Ovary (tissue), 9 donors: ENCODE data around the gene ZRANB1. TPM values are rescaled to one million over a fixed set of nuclear protein-coding genes. Genes with fewer than 3 reads are reported as not detected.

Source experiments
- DNase-seq, 5 donors: peaks; one replicate each; pipeline ENCODE4 v3.0.0-alpha.2; 2019 to 2020
- H3K27ac ChIP-seq, 2 donors: fragments of 200-600 bp; one replicate each; pipeline versions ENCODE4 v1.5.1 to v1.8.0; 2019 to 2022
- H3K27me3 ChIP-seq: fragments of 200-600 bp; one replicate; pipeline ENCODE4 v1.8.0; 2022
- H3K36me3 ChIP-seq: fragments of 200-600 bp; sonication (generic); one replicate; pipeline ENCODE4 v1.5.1; 2019
- H3K4me1 ChIP-seq: one replicate; pipeline ENCODE4 v1.8.1; 2013; ENCODE audit warnings: mild to moderate bottlenecking, moderate library complexity; ENCODE audit not compliant: insufficient read depth
- H3K4me3 ChIP-seq: fragments of 200-600 bp; sonication (generic); one replicate; pipeline ENCODE4 v1.5.1; 2017
- H3K9me3 ChIP-seq, 2 donors: fragments of 200-600 bp in 1 of 2; sonication (generic) in 1 of 2; one replicate each; pipeline versions ENCODE4 v1.5.1 to v1.8.1; 2013 to 2019; ENCODE audit warnings: mild to moderate bottlenecking in 1 of 2, moderate library complexity in 1 of 2
- EP300 ChIP-seq: sonication (generic); formaldehyde crosslinking; IDR thresholded peaks from one replicate; pipeline ENCODE4 v1.6.1; 2017; ENCODE audit warnings: antibody characterized with exemption
- POLR2A ChIP-seq: fragments of 450-650 bp; IDR thresholded peaks from one replicate; pipeline ENCODE4 v1.6.1; 2017; ENCODE audit warnings: antibody characterized with exemption, mild to moderate bottlenecking, moderate library complexity
- WGBS, 3 donors: extraction: QIAGEN DNeasy Blood & Tissue Kit in 1 of 3; methylation state at CpG; one replicate each; pipeline versions ENCODE4 v1.1.5 to v1.1.7; 2013 to 2017; 5-methylcytosine and 5-hydroxymethylcytosine counted together
- intact Hi-C, 4 donors: fragments of 100-400 bp; cut with DNase I; formaldehyde crosslinking; loops; one replicate each; pipeline versions ENCODE4 v1.11.0 to v1.15.1; 2022 to 2023
- polyA plus RNA-seq, 2 donors: library from polyadenylated mRNA; stranded (reverse); fragments of 200-250 nt in 1 of 2; fragments of 350-450 nt in 1 of 2; fragmentation: Illumina TruSeq in 1 of 2; extraction: RNeasy Lipid Tissue Mini Kit (QIAGEN cat#74804) in 1 of 2; gene quantifications; one replicate each; pipeline ENCODE4 v1.2.3, GENCODE V29; 2013 to 2014
- total RNA-seq, 7 donors: library from RNA; depleted of rRNA in 2 of 7; stranded (reverse); fragments of >200 nt in 2 of 7; fragmentation: NEBNext Ultra II Directional in 3 of 7; extraction: Animal tissue kit (Norgen Biotek cat#: 25700) in 3 of 7; gene quantifications; one replicate each; pipeline versions ENCODE4 v1.1.0 to v1.2.4, GENCODE V29; 2016 to 2023
- TF ChIP-seq, protein P1 (sequence below), 3 donors: fragments of 450-650 bp in 2 of 3; fragments of 200-600 bp in 1 of 3; IDR thresholded peaks; one replicate each; pipeline versions ENCODE4 v1.5.1 to v1.8.0; 2016 to 2022; ENCODE audit warnings: antibody characterized with exemption in 3 of 3, mild to moderate bottlenecking in 1 of 3
- donor health status: DM: no; HTN: no; CAD: no; lungs with moderate emphysema.
- donor health status: DM: no; HTN: no; CAD: no.
- donor health status: Bipolar disorder and iron deficiency.
- donor health status: DM: yes; HTN: yes; CAD: no.
- donor health status: DM: no; HTN: no; CAD: no.
- donor health status: DM: yes; HTN: yes; CAD: no.

The ZRANB1 gene
- total and polyA plus RNA-seq, 9 donors = 18.9 to 39.6 (median 27.5) TPM

DNA sequence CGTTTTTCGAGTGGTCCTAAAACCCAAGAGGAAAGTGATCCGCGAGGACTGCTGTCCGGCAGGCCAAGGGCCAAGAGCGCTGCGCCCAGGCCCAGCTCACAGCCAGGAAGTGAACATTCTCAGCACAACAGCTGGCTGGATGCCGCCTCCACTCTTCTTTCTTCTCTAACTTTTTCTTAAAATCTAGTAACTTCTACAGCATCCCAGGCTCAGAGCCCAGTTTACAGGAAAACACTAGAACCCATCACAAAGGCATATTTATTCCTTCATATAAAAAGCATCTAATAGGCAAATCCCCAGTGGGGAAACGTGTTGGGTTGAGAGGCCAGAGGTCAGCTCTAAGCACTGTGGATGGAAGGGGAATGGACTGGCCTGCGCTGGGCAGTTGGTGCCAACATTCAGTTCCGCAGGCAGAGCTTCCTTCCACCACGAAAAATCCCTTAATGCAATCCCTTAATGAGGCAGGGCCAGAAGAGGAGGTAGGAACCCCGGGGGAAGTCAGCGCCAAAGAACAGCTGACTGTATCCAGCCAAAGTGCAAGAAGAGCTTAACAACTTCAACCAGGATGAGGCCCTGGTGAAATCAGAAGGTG is 74.8 kb downstream of the ZRANB1 start:
- peak; percentile 69 to 85 (median 78) for DNase-seq
- Histone ChIP-seq H3K27me3 (no peaks in the 10 kb centered on the region), H3K4me3 (no peak overlapping the region), H3K4me1 (peaks cover 43% of the 10 kb centered on the region), H3K36me3 (no peaks in the 10 kb centered on the region), H3K27ac (peak overlapping the region; percentile 64 to 68), H3K9me3 (no peaks in the 10 kb centered on the region)
- intact Hi-C loops = no loop called here
- TF ChIP-seq, protein P1, sequence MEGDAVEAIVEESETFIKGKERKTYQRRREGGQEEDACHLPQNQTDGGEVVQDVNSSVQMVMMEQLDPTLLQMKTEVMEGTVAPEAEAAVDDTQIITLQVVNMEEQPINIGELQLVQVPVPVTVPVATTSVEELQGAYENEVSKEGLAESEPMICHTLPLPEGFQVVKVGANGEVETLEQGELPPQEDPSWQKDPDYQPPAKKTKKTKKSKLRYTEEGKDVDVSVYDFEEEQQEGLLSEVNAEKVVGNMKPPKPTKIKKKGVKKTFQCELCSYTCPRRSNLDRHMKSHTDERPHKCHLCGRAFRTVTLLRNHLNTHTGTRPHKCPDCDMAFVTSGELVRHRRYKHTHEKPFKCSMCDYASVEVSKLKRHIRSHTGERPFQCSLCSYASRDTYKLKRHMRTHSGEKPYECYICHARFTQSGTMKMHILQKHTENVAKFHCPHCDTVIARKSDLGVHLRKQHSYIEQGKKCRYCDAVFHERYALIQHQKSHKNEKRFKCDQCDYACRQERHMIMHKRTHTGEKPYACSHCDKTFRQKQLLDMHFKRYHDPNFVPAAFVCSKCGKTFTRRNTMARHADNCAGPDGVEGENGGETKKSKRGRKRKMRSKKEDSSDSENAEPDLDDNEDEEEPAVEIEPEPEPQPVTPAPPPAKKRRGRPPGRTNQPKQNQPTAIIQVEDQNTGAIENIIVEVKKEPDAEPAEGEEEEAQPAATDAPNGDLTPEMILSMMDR (IDR thresholded peaks at IDR 0.05) = no peak
- TF ChIP-seq EP300 (no peak), POLR2A (no peak)
- 13 to 27% (median 14%) methylated on average over 14 of the region's 14 CpGs for WGBS, 3 donors

DNA sequence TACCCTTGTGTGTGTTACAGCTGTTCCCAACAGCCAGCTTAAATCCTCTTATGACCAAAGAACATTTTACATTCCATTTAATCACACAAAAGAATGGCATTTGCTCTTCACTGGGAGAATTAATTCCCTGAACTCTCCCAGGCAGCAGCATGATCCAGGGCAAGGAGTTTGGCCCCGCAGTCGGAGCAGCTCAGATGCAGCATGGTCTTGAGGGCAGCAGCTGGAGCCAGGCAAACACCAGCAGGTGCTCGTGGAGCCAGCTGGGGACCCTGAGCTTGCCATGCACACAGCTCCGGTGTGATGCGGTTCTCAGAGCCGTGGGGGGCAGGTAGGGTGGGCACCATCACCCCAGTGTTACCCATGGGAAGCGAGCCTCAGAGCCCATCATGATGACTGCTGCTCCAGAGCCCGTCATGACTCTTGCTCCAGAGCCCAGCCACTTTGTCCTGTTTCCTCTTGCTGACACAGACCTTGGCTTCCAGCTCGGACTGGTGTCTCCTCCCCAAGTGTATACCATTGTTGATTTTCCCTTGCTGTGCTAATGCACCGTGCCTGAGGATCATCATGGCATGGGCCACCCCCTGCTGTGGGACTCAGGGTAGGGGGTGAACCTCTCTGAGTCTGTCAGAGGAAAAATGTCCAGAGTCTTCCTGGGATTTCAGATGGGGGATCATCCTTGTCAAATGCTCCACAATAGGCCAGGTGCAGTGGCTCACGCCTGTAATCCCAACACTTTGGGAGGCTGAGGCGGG is 75.8 kb downstream of the ZRANB1 start:
- no peaks in the 10 kb centered on the region for H3K27me3 ChIP-seq
- H3K4me3 ChIP-seq = no peak overlapping the region
- TF ChIP-seq, protein P1 (IDR thresholded peaks at IDR 0.05) = no peak
- TF ChIP-seq EP300 = no peak
- H3K9me3 ChIP-seq = no peaks in the 10 kb centered on the region
- no peak for DNase-seq
- no peaks in the 10 kb centered on the region for H3K36me3 ChIP-seq
- H3K4me1 ChIP-seq = peaks cover 40% of the 10 kb centered on the region
- H3K27ac ChIP-seq = peak overlapping the region in 1 of 2 donors; percentile 42
- intact Hi-C loops = no loop called here
- WGBS, 3 donors = 73 to 76% (median 73%) methylated on average over 11 to 12 of the region's 12 CpGs

DNA sequence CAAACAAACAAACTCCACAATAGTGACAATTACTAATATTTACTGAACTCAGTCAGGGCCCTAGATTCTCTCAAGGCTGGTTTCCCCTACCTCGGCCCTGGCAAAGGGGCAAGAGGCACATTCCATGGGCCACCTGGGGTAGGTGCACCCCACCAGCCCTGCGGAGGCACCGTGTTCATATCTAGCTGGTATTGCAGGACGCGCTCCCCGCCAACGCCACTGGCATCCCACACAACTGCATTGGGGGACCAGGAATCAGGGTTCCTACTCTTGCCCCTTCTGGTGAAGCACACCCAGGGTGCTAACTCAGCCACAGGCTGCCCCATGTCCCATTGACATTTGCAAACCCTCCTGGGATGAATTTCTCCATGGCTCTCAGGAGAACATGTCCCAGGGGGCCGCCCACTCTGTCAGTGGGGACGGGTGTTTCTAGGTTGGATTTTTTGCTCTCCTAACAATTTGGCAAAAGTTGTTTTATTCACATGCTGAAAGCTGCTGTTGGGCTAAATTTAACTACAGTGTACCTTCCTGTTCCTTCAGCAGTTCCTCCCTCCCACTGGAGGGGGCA is 76.7 kb downstream of the ZRANB1 start:
- H3K27ac ChIP-seq = peak overlapping the region in 1 of 2 donors; percentile 42
- WGBS, 3 donors = 84 to 91% (median 87%) methylated on average over 9 of the region's 9 CpGs

DNA sequence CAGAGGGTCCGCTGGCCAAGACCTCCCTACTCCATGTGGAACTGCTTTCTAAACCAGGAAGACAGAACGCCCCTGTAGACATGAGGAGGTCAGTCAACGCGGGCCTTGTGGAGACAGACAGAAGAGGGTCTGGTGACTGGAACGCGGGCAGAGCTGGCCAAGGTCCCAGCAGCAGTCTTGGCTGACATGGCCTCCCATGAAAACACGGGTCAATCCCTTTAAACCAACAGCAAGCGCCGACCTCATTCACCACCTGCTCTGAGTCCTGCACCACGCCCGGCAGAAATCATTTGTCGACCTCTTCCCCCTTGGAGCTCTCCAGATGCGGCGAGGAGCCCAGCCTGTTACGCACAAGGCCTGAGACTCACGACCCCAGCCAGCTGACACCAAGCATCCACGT is 78.5 kb downstream of the ZRANB1 start:
- no peaks in the 10 kb centered on the region for H3K27me3 ChIP-seq
- H3K4me1 ChIP-seq = peaks cover 46% of the 10 kb centered on the region
- H3K4me3 ChIP-seq = no peak overlapping the region
- no peaks in the 10 kb centered on the region for H3K36me3 ChIP-seq
- no peak overlapping the region for H3K27ac ChIP-seq
- WGBS, 3 donors = 94 to 95% (median 94%) methylated on average over 17 of the region's 17 CpGs
- intact Hi-C loops = no loop called here
- peak in 1 of 5 donors; percentile 35 for DNase-seq
- TF ChIP-seq EP300 (no peak), POLR2A (no peak)
- TF ChIP-seq, protein P1 (IDR thresholded peaks at IDR 0.05) = no peak
- H3K9me3 ChIP-seq = no peaks in the 10 kb centered on the region

More for the DNA sequence above, 76.7 kb downstream of the ZRANB1 start:
- DNase-seq = no peak
- no peaks in the 10 kb centered on the region for H3K9me3 ChIP-seq
- intact Hi-C loops = no loop called here
- no peaks in the 10 kb centered on the region for H3K36me3 ChIP-seq
- no peak overlapping the region for H3K4me3 ChIP-seq
- TF ChIP-seq POLR2A = no peak
- no peak for TF ChIP-seq EP300
- TF ChIP-seq, protein P1 (IDR thresholded peaks at IDR 0.05) = no peak
- H3K4me1 ChIP-seq = peaks cover 47% of the 10 kb centered on the region
- no peaks in the 10 kb centered on the region for H3K27me3 ChIP-seq
